Astrocyte of the cerebellum (primary cell): ENCODE results near the gene CCDC170.

Source experiments
- DNase-seq: peaks from one replicate; pipeline ENCODE4 v3.0.0-alpha.2; 2011; ENCODE audit warnings: low read depth
- H3K4me3 ChIP-seq: 2 replicates; pipeline ENCODE4 v1.5.1; 2011; ENCODE audit warnings: mild to moderate bottlenecking, low read depth, low read length, moderate library complexity
- in situ Hi-C: cut with HindIII; loops from 2 replicates; pipeline ENCODE4 v1.10.0; 2017; ENCODE audit warnings: low sequenced_read_pairs
- TF ChIP-seq, protein P1 (sequence below): IDR thresholded peaks from 2 replicates; pipeline ENCODE4 v1.5.1; 2012; ENCODE audit warnings: low read length, low read depth, moderate library complexity, mild to moderate bottlenecking; ENCODE audit errors: missing control alignments

Gene CCDC170

DNA sequence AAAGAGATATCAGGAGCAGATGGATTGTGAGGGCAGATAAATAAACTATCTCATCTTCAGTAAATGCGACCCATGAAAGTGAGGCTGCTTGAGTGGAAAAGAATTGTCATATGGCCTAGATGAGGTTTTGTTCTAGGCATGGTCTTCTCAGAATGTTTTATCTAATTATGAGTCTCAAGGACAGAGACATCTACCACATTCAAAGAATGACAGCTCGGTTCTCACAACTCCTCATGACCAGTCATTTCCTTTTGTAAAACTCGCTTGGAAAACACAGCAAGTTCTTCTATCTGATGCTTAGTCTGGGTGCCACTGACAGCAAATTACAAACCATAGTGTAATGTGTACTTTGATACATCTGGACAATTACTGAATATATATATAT, 140.5 kb downstream of the CCDC170 start:
- TF ChIP-seq, protein P1, sequence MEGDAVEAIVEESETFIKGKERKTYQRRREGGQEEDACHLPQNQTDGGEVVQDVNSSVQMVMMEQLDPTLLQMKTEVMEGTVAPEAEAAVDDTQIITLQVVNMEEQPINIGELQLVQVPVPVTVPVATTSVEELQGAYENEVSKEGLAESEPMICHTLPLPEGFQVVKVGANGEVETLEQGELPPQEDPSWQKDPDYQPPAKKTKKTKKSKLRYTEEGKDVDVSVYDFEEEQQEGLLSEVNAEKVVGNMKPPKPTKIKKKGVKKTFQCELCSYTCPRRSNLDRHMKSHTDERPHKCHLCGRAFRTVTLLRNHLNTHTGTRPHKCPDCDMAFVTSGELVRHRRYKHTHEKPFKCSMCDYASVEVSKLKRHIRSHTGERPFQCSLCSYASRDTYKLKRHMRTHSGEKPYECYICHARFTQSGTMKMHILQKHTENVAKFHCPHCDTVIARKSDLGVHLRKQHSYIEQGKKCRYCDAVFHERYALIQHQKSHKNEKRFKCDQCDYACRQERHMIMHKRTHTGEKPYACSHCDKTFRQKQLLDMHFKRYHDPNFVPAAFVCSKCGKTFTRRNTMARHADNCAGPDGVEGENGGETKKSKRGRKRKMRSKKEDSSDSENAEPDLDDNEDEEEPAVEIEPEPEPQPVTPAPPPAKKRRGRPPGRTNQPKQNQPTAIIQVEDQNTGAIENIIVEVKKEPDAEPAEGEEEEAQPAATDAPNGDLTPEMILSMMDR: no peak
- in situ Hi-C loops: no loop called here
- DNase-seq: no peak
- no peak overlapping the region for H3K4me3 ChIP-seq

DNA sequence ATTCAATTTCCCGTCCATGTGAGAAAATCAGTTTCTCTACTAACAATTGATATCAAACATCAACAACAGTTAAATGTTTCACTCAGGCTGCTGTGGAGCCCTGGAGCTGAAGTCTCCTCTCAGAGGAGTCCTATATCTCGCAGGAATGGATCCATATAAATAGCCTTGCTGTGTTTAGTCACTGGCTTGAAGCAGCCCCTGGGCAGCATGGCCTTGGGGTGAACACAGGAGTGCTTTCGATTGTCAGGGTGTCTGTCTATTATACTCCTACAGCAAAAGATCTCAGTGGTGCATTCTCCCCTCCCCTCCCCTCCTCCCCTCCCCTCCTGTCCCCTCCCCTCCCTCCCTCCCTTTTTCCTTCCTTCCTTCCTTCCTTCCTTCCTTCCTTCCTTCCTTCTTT, 141.9 kb downstream of the CCDC170 start:
- no peak for DNase-seq
- TF ChIP-seq, protein P1: no peak
- H3K4me3 ChIP-seq: no peak overlapping the region
- in situ Hi-C loops: no loop called here

DNA sequence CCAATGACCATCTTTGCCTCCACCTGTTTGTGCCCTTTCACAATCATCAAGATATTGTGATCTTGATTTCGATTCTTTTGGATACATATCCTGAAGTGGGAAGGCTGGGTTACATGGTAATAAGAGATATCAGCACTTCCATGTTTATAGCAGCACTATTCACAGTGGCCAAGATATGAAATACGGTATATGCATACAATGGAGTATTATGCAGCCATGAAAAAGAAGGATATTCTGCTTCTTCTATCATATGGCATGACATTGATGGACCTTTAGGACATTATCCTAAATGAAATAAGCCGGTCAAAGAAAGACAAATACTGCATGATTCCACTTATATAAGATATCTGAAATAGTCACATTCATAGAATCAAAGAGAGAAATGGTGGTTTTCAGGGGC, 144.0 kb downstream of the CCDC170 start:
- in situ Hi-C loops: no loop called here
- TF ChIP-seq, protein P1: no peak
- no peak overlapping the region for H3K4me3 ChIP-seq
- DNase-seq: no peak

DNA sequence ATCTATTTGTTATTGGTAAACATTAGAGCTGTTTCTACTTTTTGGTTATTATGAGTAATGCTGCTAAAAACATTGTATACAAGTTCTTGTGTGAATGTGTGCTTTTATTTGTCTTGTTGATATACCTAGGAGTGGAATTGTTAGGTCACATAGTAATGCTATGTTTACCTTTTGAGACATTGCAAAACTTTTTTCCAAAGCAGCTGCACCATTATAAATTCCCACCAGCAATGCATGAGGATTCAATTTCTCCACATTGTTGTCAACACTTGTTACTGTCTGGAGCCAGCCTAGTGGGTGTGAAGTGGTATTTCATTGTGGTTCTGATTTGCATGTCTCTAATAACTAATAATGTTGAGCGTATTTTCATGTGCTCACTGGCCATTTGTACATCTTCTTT, 145.9 kb downstream of the CCDC170 start:
- in situ Hi-C loops: no loop called here
- DNase-seq: no peak
- H3K4me3 ChIP-seq: no peak overlapping the region
- TF ChIP-seq, protein P1: no peak

DNA sequence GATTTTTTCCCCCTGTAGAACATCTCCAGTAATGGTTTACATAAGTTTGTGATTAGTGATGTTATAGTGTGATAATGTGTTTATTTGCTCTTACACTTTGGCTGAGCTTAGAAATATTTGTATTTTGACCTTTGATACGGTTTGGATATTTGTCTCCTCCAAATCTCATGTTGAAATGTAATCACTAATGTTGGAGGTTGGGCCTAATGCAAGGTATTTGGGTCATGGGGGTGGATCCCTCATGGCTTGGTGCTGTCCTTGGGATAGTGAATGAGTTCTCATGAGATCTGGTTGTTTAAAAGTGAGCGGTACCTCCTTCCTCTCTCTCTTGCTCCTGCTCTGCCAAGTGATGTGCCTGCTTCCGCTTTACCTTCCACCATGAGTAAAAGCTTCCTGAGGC, 147.2 kb downstream of the CCDC170 start:
- DNase-seq: no peak
- H3K4me3 ChIP-seq: no peak overlapping the region
- TF ChIP-seq, protein P1: no peak
- in situ Hi-C loops: no loop called here

DNA sequence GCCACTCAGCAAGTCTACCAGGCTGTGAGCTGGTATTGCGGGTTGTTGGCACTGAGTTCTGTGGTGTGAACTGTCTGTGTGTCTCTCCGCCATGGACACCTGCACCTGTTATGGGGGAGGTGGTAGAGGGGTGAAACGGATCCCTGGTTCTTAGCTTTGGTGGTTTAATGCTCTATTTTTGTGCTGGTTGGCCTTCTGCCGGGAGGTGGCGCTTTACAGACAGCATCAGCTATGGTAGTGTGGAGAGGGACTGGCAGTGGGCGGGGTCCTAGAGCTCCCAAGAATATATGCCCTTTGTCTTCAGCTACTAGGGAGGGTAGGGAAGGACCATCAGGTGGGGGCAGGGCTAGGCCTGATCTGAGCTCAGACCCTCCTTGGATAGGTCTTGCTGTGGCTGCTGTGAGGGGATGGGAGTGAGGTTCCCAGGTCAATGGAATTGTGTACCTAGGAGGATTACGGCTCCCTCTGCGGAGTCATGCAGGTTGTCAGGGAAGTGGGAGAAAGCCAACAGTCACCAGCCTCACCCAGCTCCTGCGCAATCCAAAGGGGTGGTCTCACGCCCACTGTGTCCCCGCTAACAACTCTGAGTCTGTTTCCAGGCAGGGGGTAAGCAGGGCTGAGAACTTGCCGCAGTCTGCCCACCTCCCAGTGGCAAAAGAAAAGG, 154.3 kb downstream of the CCDC170 start:
- H3K4me3 ChIP-seq: no peak overlapping the region
- in situ Hi-C loops: no loop called here
- no peak for DNase-seq
- TF ChIP-seq, protein P1: no peak
